HL-60 (cell line): Measurements from ENCODE around the gene TTC21A.

Experiments used
- DNase-seq, 2 experiments: peaks; one replicate each; pipeline ENCODE4 v3.0.0-alpha.2; 2010 to 2020; ENCODE audit warnings: low read depth in 1 of 2, low spot score in 1 of 2
- H3K27ac ChIP-seq: fragments of 250-450 bp; sonication (Bioruptor Pico); replicated peaks from 2 replicates; pipeline ENCODE4 v1.5.1; 2020; ENCODE audit warnings: mild to moderate bottlenecking, moderate library complexity
- H3K27me3 ChIP-seq: fragments of 250-450 bp; sonication (Bioruptor Pico); 2 replicates; pipeline ENCODE4 v1.5.1; 2021; ENCODE audit warnings: mild to moderate bottlenecking, moderate library complexity; ENCODE audit not compliant: insufficient read depth, poor library complexity, severe bottlenecking
- H3K4me3 ChIP-seq: replicated peaks from 2 replicates; pipeline ENCODE4 v1.5.1; 2011; ENCODE audit warnings: mild to moderate bottlenecking, control low read depth, low read length; ENCODE audit not compliant: insufficient read depth
- GABPA ChIP-seq: IDR thresholded peaks from 2 replicates; pipeline ENCODE4 v1.6.1; 2012; ENCODE audit warnings: low read depth
- POLR2AphosphoS5 ChIP-seq: IDR thresholded peaks from 2 replicates; pipeline ENCODE4 v1.6.1; 2012; ENCODE audit warnings: low read depth
- SPI1 ChIP-seq: IDR thresholded peaks from 2 replicates; pipeline ENCODE4 v1.6.1; 2012; ENCODE audit warnings: low read depth, mild to moderate bottlenecking, borderline replicate concordance
- TF ChIP-seq, protein P1 (sequence below): IDR thresholded peaks from one replicate; pipeline ENCODE4 v1.5.1; 2011; ENCODE audit warnings: low read length, control low read depth, inconsistent platforms; ENCODE audit not compliant: insufficient read depth
- TF ChIP-seq, protein P2 (sequence below): IDR thresholded peaks from 2 replicates; pipeline ENCODE4 v1.6.1; 2012; ENCODE audit warnings: low read depth; ENCODE audit not compliant: insufficient replicate concordance

Gene TTC21A

GRCh38 chr3:39137435-39137936 lies 30.0 kb downstream of the TTC21A start:
- no peaks in the 10 kb centered on the region for H3K27me3 ChIP-seq
- TF ChIP-seq, protein P1, sequence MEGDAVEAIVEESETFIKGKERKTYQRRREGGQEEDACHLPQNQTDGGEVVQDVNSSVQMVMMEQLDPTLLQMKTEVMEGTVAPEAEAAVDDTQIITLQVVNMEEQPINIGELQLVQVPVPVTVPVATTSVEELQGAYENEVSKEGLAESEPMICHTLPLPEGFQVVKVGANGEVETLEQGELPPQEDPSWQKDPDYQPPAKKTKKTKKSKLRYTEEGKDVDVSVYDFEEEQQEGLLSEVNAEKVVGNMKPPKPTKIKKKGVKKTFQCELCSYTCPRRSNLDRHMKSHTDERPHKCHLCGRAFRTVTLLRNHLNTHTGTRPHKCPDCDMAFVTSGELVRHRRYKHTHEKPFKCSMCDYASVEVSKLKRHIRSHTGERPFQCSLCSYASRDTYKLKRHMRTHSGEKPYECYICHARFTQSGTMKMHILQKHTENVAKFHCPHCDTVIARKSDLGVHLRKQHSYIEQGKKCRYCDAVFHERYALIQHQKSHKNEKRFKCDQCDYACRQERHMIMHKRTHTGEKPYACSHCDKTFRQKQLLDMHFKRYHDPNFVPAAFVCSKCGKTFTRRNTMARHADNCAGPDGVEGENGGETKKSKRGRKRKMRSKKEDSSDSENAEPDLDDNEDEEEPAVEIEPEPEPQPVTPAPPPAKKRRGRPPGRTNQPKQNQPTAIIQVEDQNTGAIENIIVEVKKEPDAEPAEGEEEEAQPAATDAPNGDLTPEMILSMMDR = no peak
- TF ChIP-seq, protein P2, sequence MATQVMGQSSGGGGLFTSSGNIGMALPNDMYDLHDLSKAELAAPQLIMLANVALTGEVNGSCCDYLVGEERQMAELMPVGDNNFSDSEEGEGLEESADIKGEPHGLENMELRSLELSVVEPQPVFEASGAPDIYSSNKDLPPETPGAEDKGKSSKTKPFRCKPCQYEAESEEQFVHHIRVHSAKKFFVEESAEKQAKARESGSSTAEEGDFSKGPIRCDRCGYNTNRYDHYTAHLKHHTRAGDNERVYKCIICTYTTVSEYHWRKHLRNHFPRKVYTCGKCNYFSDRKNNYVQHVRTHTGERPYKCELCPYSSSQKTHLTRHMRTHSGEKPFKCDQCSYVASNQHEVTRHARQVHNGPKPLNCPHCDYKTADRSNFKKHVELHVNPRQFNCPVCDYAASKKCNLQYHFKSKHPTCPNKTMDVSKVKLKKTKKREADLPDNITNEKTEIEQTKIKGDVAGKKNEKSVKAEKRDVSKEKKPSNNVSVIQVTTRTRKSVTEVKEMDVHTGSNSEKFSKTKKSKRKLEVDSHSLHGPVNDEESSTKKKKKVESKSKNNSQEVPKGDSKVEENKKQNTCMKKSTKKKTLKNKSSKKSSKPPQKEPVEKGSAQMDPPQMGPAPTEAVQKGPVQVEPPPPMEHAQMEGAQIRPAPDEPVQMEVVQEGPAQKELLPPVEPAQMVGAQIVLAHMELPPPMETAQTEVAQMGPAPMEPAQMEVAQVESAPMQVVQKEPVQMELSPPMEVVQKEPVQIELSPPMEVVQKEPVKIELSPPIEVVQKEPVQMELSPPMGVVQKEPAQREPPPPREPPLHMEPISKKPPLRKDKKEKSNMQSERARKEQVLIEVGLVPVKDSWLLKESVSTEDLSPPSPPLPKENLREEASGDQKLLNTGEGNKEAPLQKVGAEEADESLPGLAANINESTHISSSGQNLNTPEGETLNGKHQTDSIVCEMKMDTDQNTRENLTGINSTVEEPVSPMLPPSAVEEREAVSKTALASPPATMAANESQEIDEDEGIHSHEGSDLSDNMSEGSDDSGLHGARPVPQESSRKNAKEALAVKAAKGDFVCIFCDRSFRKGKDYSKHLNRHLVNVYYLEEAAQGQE = no peak
- TF ChIP-seq GABPA = no peak
- no peak for TF ChIP-seq POLR2AphosphoS5
- no peak for TF ChIP-seq SPI1
- no peak overlapping the region for H3K27ac ChIP-seq
- no peak overlapping the region for H3K4me3 ChIP-seq
- no peak for DNase-seq

DNA sequence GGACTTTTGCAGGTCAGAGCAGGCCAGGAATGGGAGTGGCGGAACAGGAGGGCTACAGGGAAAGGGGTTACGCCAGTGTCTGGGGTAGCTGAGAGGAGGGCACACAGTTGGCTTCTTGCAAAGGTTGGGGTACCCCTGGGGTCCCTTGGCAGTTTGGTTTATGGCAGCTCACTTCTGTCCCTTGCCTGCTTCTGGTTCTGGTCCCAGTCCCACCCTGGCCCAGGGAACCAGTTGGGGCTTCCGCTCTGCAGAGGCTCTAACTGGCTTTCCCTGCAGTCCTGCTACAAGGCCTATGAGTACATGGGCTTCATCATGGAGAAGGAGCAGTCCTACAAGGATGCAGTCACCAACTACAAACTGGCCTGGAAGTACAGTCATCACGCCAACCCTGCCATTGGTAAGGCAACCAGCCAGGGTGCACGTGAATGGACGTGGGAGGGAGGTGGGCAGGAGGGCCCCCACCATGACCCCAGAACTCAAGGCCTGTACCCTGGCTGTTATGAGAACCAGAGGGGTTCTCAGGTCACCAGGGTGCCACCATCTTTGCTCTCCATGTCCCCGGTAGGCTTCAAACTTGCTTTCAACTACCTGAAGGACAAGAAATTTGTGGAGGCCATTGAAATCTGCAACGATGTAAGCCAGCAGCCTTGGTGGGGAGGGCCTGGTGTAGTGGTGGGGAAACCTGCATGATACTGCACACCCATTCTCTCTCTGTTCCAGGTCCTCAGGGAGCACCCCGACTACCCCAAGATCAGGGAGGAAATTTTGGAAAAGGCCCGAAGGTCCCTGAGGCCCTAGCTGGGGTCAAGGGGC lies 30.7 kb downstream of the TTC21A start:
- no peak overlapping the region for H3K4me3 ChIP-seq

DNA sequence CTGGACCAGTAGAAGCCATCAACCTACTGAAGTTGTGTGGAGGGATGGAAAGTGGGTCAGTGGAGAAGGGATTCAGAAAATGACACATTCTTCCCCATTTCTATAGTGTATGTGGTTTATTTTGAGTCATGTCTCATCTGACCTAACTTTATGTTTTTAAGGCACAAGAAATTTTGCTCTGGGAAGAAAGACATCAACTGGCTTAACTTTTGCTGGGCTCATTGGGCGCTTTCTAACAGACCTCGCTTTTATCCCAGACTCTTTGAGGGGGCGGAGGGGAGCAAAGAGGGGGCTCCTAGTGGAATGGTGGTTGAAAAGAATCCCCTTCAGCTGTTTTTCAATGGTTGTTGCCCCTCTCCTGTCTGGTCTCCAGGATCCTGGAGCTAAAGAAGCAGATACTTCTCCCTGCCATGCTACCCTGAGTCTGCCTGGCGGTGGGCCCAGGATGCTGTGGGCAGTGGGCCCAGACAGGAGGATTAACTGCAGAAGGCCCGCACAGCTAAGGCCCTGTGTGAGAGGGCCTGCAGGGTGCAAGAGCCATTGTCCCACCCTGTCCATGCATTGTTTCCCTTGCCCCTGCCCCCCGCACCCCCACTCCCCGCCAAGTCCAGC lies 31.4 kb downstream of the TTC21A start:
- H3K27me3 ChIP-seq = no peaks in the 10 kb centered on the region
- H3K27ac ChIP-seq = no peak overlapping the region
- TF ChIP-seq, protein P1 = no peak
- TF ChIP-seq, protein P2 = no peak
- TF ChIP-seq SPI1 (no peak), POLR2AphosphoS5 (no peak), GABPA (no peak)
- DNase-seq = no peak
- no peak overlapping the region for H3K4me3 ChIP-seq

More for the DNA sequence above, 30.7 kb downstream of the TTC21A start:
- DNase-seq = no peak
- H3K27ac ChIP-seq = no peak overlapping the region
- H3K27me3 ChIP-seq = no peaks in the 10 kb centered on the region
- TF ChIP-seq, protein P2 = no peak
- no peak for TF ChIP-seq SPI1
- no peak for TF ChIP-seq POLR2AphosphoS5
- no peak for TF ChIP-seq GABPA
- TF ChIP-seq, protein P1 = no peak
